ENCODE data around the gene HDAC4. TPM values are rescaled to one million over a fixed set of nuclear protein-coding genes. Genes with fewer than 3 reads are reported as not detected.

The HDAC4 gene
- total and polyA plus RNA-seq, 2 experiments from 2014 or later: 8.1 to 41.8 TPM

DNA sequence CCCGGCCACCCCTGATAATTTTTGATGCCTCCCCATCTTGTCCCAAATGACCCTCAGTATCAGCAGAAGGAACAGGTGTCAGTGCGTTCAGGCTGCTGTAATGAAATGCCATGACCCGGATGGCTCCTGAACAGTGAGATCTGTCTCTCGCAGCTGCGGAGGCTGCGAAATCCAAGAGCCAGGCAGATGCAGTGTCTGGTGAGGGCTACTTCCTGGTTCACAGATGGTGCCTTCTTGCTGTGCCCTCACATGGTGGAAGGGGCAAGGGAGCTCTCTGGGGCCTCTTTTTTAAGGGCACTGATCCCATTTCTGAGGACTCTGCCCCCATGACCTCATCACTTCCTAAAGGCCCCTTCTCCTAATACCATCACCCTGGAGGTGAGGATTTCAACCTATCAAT is 400.7 kb downstream of the HDAC4 start (continued):
- TF ChIP-seq, protein P1, sequence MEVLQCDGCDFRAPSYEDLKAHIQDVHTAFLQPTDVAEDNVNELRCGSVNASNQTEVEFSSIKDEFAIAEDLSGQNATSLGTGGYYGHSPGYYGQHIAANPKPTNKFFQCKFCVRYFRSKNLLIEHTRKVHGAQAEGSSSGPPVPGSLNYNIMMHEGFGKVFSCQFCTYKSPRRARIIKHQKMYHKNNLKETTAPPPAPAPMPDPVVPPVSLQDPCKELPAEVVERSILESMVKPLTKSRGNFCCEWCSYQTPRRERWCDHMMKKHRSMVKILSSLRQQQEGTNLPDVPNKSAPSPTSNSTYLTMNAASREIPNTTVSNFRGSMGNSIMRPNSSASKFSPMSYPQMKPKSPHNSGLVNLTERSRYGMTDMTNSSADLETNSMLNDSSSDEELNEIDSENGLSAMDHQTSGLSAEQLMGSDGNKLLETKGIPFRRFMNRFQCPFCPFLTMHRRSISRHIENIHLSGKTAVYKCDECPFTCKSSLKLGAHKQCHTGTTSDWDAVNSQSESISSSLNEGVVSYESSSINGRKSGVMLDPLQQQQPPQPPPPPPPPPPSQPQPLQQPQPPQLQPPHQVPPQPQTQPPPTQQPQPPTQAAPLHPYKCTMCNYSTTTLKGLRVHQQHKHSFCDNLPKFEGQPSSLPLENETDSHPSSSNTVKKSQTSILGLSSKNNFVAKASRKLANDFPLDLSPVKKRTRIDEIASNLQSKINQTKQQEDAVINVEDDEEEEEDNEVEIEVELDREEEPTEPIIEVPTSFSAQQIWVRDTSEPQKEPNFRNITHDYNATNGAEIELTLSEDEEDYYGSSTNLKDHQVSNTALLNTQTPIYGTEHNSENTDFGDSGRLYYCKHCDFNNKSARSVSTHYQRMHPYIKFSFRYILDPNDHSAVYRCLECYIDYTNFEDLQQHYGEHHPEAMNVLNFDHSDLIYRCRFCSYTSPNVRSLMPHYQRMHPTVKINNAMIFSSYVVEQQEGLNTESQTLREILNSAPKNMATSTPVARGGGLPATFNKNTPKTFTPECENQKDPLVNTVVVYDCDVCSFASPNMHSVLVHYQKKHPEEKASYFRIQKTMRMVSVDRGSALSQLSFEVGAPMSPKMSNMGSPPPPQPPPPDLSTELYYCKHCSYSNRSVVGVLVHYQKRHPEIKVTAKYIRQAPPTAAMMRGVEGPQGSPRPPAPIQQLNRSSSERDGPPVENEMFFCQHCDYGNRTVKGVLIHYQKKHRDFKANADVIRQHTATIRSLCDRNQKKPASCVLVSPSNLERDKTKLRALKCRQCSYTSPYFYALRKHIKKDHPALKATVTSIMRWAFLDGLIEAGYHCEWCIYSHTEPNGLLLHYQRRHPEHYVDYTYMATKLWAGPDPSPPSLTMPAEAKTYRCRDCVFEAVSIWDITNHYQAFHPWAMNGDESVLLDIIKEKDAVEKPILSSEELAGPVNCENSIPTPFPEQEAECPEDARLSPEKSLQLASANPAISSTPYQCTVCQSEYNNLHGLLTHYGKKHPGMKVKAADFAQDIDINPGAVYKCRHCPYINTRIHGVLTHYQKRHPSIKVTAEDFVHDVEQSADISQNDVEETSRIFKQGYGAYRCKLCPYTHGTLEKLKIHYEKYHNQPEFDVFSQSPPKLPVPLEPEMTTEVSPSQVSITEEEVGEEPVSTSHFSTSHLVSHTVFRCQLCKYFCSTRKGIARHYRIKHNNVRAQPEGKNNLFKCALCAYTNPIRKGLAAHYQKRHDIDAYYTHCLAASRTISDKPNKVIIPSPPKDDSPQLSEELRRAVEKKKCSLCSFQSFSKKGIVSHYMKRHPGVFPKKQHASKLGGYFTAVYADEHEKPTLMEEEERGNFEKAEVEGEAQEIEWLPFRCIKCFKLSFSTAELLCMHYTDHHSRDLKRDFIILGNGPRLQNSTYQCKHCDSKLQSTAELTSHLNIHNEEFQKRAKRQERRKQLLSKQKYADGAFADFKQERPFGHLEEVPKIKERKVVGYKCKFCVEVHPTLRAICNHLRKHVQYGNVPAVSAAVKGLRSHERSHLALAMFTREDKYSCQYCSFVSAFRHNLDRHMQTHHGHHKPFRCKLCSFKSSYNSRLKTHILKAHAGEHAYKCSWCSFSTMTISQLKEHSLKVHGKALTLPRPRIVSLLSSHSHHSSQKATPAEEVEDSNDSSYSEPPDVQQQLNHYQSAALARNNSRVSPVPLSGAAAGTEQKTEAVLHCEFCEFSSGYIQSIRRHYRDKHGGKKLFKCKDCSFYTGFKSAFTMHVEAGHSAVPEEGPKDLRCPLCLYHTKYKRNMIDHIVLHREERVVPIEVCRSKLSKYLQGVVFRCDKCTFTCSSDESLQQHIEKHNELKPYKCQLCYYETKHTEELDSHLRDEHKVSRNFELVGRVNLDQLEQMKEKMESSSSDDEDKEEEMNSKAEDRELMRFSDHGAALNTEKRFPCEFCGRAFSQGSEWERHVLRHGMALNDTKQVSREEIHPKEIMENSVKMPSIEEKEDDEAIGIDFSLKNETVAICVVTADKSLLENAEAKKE (CRISPR knock-in tag; IDR thresholded peaks at IDR 0.05): no peak
- TF ChIP-seq ZNF331 (CRISPR knock-in tag; IDR thresholded peaks at IDR 0.05; ENCODE audit: low read depth) (no peak), POLR2AphosphoS5 (IDR thresholded peaks at IDR 0.05; ENCODE audit: low read depth) (no peak), ZNF114 (CRISPR knock-in tag; IDR thresholded peaks at IDR 0.05) (no peak), EZH2phosphoT487 (IDR thresholded peaks at IDR 0.05; ENCODE audit: unreplicated experiment) (no peak), STAT1 (IDR thresholded peaks at IDR 0.05; ENCODE audit: unreplicated experiment) (no peak)
- TF ChIP-seq, protein P2, sequence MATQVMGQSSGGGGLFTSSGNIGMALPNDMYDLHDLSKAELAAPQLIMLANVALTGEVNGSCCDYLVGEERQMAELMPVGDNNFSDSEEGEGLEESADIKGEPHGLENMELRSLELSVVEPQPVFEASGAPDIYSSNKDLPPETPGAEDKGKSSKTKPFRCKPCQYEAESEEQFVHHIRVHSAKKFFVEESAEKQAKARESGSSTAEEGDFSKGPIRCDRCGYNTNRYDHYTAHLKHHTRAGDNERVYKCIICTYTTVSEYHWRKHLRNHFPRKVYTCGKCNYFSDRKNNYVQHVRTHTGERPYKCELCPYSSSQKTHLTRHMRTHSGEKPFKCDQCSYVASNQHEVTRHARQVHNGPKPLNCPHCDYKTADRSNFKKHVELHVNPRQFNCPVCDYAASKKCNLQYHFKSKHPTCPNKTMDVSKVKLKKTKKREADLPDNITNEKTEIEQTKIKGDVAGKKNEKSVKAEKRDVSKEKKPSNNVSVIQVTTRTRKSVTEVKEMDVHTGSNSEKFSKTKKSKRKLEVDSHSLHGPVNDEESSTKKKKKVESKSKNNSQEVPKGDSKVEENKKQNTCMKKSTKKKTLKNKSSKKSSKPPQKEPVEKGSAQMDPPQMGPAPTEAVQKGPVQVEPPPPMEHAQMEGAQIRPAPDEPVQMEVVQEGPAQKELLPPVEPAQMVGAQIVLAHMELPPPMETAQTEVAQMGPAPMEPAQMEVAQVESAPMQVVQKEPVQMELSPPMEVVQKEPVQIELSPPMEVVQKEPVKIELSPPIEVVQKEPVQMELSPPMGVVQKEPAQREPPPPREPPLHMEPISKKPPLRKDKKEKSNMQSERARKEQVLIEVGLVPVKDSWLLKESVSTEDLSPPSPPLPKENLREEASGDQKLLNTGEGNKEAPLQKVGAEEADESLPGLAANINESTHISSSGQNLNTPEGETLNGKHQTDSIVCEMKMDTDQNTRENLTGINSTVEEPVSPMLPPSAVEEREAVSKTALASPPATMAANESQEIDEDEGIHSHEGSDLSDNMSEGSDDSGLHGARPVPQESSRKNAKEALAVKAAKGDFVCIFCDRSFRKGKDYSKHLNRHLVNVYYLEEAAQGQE (IDR thresholded peaks at IDR 0.05; ENCODE audit: unreplicated experiment): no peak
- TF ChIP-seq, protein P3, sequence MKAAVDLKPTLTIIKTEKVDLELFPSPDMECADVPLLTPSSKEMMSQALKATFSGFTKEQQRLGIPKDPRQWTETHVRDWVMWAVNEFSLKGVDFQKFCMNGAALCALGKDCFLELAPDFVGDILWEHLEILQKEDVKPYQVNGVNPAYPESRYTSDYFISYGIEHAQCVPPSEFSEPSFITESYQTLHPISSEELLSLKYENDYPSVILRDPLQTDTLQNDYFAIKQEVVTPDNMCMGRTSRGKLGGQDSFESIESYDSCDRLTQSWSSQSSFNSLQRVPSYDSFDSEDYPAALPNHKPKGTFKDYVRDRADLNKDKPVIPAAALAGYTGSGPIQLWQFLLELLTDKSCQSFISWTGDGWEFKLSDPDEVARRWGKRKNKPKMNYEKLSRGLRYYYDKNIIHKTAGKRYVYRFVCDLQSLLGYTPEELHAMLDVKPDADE (IDR thresholded peaks at IDR 0.05): no peak

Data from GM23338 (cell line).